MCF 10A (cell line): Measurements from ENCODE around the gene SLC25A20. TPM values are rescaled to one million over a fixed set of nuclear protein-coding genes. Genes with fewer than 3 reads are reported as not detected.

ENCODE experiments used
- BruUV-seq: library from RNA; stranded (reverse); fragments of 400-500 nt; replicated peaks from 2 replicates; lab custom pipeline; 2021; lab: Mats Ljungman, UMichigan
- CTCF ChIA-PET: fragments of 300-600 bp; sonication (Branson Sonifier 250); formaldehyde crosslinking; extraction: SDS; loops from one replicate; lab custom pipeline; 2021; ENCODE audit warnings: antibody characterized with exemption, inconsistent platforms; lab: Yijun Ruan, JAX
- POLR2A ChIA-PET: fragments of 300-600, 350-650 bp; sonication (Branson Sonifier 250); formaldehyde crosslinking; extraction: SDS; loops from one replicate; lab custom pipeline; 2020; ENCODE audit warnings: antibody characterized with exemption, inconsistent platforms; lab: Yijun Ruan, JAX
- DNase-seq: peaks from one replicate; pipeline ENCODE4 v3.0.0-alpha.2; 2018; ENCODE audit not compliant: unreplicated experiment
- H3K27ac Mint-ChIP-seq: one replicate; pipeline ENCODE4 v1.8.0; 2022; ENCODE audit warnings: mild to moderate bottlenecking, low read depth, mixed read lengths; ENCODE audit not compliant: unreplicated experiment
- H3K27me3 Mint-ChIP-seq: one replicate; pipeline ENCODE4 v1.8.0; 2022; ENCODE audit warnings: mixed read lengths; ENCODE audit not compliant: insufficient read depth, unreplicated experiment
- H3K36me3 Mint-ChIP-seq: one replicate; pipeline ENCODE4 v1.8.0; 2022; ENCODE audit warnings: mild to moderate bottlenecking, moderate library complexity, mixed read lengths; ENCODE audit not compliant: insufficient read depth, unreplicated experiment
- H3K4me1 Mint-ChIP-seq: one replicate; pipeline ENCODE4 v1.8.0; 2022; ENCODE audit warnings: mixed read lengths; ENCODE audit not compliant: insufficient read depth, unreplicated experiment
- H3K4me3 Mint-ChIP-seq: one replicate; pipeline ENCODE4 v1.8.0; 2022; ENCODE audit warnings: mild to moderate bottlenecking, moderate library complexity, mixed read lengths; ENCODE audit not compliant: unreplicated experiment
- H3K9me3 Mint-ChIP-seq: one replicate; pipeline ENCODE4 v1.8.0; 2022; ENCODE audit warnings: mixed read lengths; ENCODE audit not compliant: unreplicated experiment
- CTCF ChIP-seq: fragments of 200-600 bp; IDR thresholded peaks from one replicate; pipeline ENCODE4 v1.8.0; 2022; ENCODE audit warnings: antibody characterized with exemption, mild to moderate bottlenecking; ENCODE audit not compliant: unreplicated experiment
- intact Hi-C: fragments of 100-400 bp; cut with micrococcal nuclease; formaldehyde crosslinking; loops from 2 replicates; pipeline ENCODE4 v1.14.1; 2022
- total RNA-seq: library from RNA; stranded (reverse); gene quantifications from 2 replicates; pipeline ENCODE4 v1.2.3, GENCODE V29; 2022

Gene SLC25A20
- total RNA-seq, 1 experiment from 2014 or later, result 11.5 TPM

GRCh38 chr3:48879307-48879993 is 19.2 kb downstream of the SLC25A20 start:
- Mint-ChIP-seq H3K4me1 (no peaks in the 10 kb centered on the region), H3K9me3 (no peaks in the 10 kb centered on the region), H3K36me3 (peaks cover 15% of the 10 kb centered on the region), H3K27ac (no peak overlapping the region), H3K27me3 (no peaks in the 10 kb centered on the region), H3K4me3 (no peak overlapping the region)
- intact Hi-C loops, result no loop called here
- no TSS peak for BruUV-seq
- ChIA-PET POLR2A (no interaction called here), CTCF (no interaction called here)
- TF ChIP-seq CTCF, result no peak
- DNase-seq, result no peak

- TF ChIP-seq CTCF, result no peak
- DNase-seq, result no peak
- BruUV-seq, result no TSS peak
- Mint-ChIP-seq H3K4me3 (no peak overlapping the region), H3K9me3 (no peaks in the 10 kb centered on the region), H3K27me3 (no peaks in the 10 kb centered on the region), H3K4me1 (no peaks in the 10 kb centered on the region), H3K27ac (no peak overlapping the region), H3K36me3 (peaks cover 6% of the 10 kb centered on the region)
- intact Hi-C loops, result no loop called here
- CTCF ChIA-PET, result no interaction called here
- POLR2A ChIA-PET, result interaction anchor here (0.7 kb wide), 1 partner anchor 1563 kb away, joined by 3 read pairs; no protein-coding TSS in a partner anchor
Measured at GRCh38 chr3:48877671-48878070, 21.0 kb downstream of the SLC25A20 start.

DNA sequence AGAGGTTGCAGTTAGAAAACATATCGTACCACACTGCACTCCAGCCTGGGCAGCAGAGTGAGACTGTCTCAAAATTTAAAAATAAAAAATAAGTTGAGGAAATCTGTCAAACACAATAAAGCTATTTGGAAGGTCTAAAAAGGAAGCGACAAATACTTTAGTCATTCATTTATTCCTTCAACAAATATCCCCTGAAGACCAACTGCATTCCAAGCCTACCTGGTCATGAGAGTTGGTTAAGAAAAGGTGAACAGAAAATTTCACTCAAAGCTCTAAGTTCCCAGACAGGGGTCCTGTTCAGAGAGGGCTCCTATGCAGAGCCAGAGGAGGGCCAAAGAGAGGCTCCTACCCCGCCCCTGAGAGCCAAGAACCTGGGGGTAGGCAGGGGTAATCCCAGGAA is 35.6 kb downstream of the SLC25A20 start:
- H3K27ac Mint-ChIP-seq, result no peak overlapping the region
- POLR2A ChIA-PET, result interaction anchor here (0.9 kb wide), 2 partner anchors 10 to 15 kb away, joined by 3 to 4 read pairs; partner anchors contain the start of gene PRKAR2A
- no TSS peak for BruUV-seq

GRCh38 chr3:48859206-48859605 is 39.5 kb downstream of the SLC25A20 start:
- intact Hi-C loops, result no loop called here
- no peak for DNase-seq
- no peak overlapping the region for H3K27ac Mint-ChIP-seq
- H3K4me1 Mint-ChIP-seq, result peaks cover 4% of the 10 kb centered on the region
- H3K27me3 Mint-ChIP-seq, result no peaks in the 10 kb centered on the region
- CTCF ChIA-PET, result no interaction called here
- H3K4me3 Mint-ChIP-seq, result no peak overlapping the region
- no peaks in the 10 kb centered on the region for H3K9me3 Mint-ChIP-seq
- POLR2A ChIA-PET, result no interaction called here
- H3K36me3 Mint-ChIP-seq, result peaks cover 15% of the 10 kb centered on the region
- TF ChIP-seq CTCF, result no peak
- no TSS peak for BruUV-seq

More for the DNA sequence above, 35.6 kb downstream of the SLC25A20 start:
- Mint-ChIP-seq H3K9me3 (no peaks in the 10 kb centered on the region), H3K4me3 (no peak overlapping the region), H3K36me3 (peaks cover 12% of the 10 kb centered on the region), H3K27me3 (no peaks in the 10 kb centered on the region), H3K4me1 (peaks cover 4% of the 10 kb centered on the region)
- intact Hi-C loops, result no loop called here
- TF ChIP-seq CTCF, result no peak
- CTCF ChIA-PET, result no interaction called here
- DNase-seq, result no peak
